ENCODE data around the gene SNRNP25. TPM values are rescaled to one million over a fixed set of nuclear protein-coding genes. Genes with fewer than 3 reads are reported as not detected.

SNRNP25 gene
- total and polyA plus RNA-seq, 2 of the 8 experiments (the other 6 are each of a cell fraction or from before 2014, with no cell fraction given) = 53.0 to 58.4 TPM

GRCh38 chr16:102060-102855, 48.6 kb downstream of the SNRNP25 start:
- H3K4me3 ChIP-seq (ENCODE audit: extremely low read depth in 1 of 4, insufficient read depth in 2 of 4, low read depth in 3 of 4, low read length in 4 of 4) = no peak overlapping the region
- H3K4me2 ChIP-seq (ENCODE audit: insufficient read depth in 1 of 2, low read depth in 2 of 2, low read length in 2 of 2) = no peak overlapping the region
- peaks cover 0 to 3% (median 0%) of the 10 kb centered on the region in 4 experiments; a peak in 1 of 8 replicates for H3K36me3 ChIP-seq (ENCODE audit: control insufficient read depth in 2 of 4, insufficient read depth in 4 of 4, low read length in 3 of 4)
- FAIRE-seq (no peak), DNase-seq (ENCODE audit: low read depth in 1 of 2, low spot score in 2 of 2) (no peak)
- H3K23me2 ChIP-seq (ENCODE audit: low read depth, low read length) = no peaks in the 10 kb centered on the region
- H3K14ac ChIP-seq (ENCODE audit: insufficient read length) = no peak overlapping the region
- no peak for TF ChIP-seq CEBPB (IDR thresholded peaks at IDR 0.05; ENCODE audit: low read depth, low read length)
- TF ChIP-seq POU5F1 (IDR thresholded peaks at IDR 0.05; ENCODE audit: low read depth, low read length) = no peak
- TF ChIP-seq SRF (IDR thresholded peaks at IDR 0.05; ENCODE audit: low read depth, low read length) = no peak
- no peak for TF ChIP-seq CTCF (IDR thresholded peaks at IDR 0.05; ENCODE audit: control extremely low read depth in 1 of 3, insufficient read depth in 1 of 3, low read depth in 1 of 3, low read length in 3 of 3)
- no peak for TF ChIP-seq EP300 (IDR thresholded peaks at IDR 0.05; ENCODE audit: borderline replicate concordance in 1 of 2, low read depth in 2 of 2, low read length in 2 of 2)
- no peak overlapping the region for H3K18ac ChIP-seq (ENCODE audit: extremely low read depth, low read length)
- no peak overlapping the region for H3K56ac ChIP-seq (replicated peaks; ENCODE audit: insufficient read length, low read depth, low read length)
- no peak overlapping the region for H4K91ac ChIP-seq (replicated peaks; ENCODE audit: insufficient read length, low read length)
- H2AK5ac ChIP-seq (ENCODE audit: low read depth, low read length) = no peak overlapping the region
- H2AFZ ChIP-seq (ENCODE audit: low read length) = no peak overlapping the region
- H4K5ac ChIP-seq (ENCODE audit: insufficient read length, low read depth, low read length) = no peak overlapping the region
- no peaks in the 10 kb centered on the region for H3K79me1 ChIP-seq (ENCODE audit: low read depth, low read length)
- H4K20me1 ChIP-seq (replicated peaks in 1 of 2; ENCODE audit: control insufficient read depth in 1 of 2, insufficient read depth in 2 of 2, low read length in 2 of 2) = peaks cover 3 to 10% of the 10 kb centered on the region in 2 experiments
- H2BK120ac ChIP-seq (replicated peaks; ENCODE audit: low read depth, low read length) = no peak overlapping the region
- H3K79me2 ChIP-seq (ENCODE audit: control insufficient read depth in 1 of 2, insufficient read depth in 2 of 2, low read length in 2 of 2) = no peaks in the 10 kb centered on the region
- no peak overlapping the region for H3K9ac ChIP-seq (replicated peaks in 1 of 4; ENCODE audit: extremely low read depth in 1 of 4, low read depth in 3 of 4, low read length in 3 of 4)
- POLR2A ChIA-PET (ENCODE audit: partially characterized antibody) = interaction anchor here (1.2 to 1.5 kb wide), 3 partner anchors 11 to 36 kb away, joined by 3 to 4 read pairs (median 3); no protein-coding TSS in a partner anchor
- H2BK15ac ChIP-seq (ENCODE audit: low read length) = no peak overlapping the region
- no peak overlapping the region for H2BK5ac ChIP-seq (ENCODE audit: low read depth, low read length)
- H3K27me3 ChIP-seq (replicated peaks in 1 of 4; ENCODE audit: control insufficient read depth in 3 of 4, extremely low read depth in 1 of 4, insufficient read depth in 3 of 4, low read length in 3 of 4) = no peaks in the 10 kb centered on the region; a peak in 1 of 7 replicates
- no peak overlapping the region for H3K27ac ChIP-seq (ENCODE audit: low read depth, low read length)
- no peak overlapping the region for H3K23ac ChIP-seq (ENCODE audit: insufficient read length)
- H3K4me1 ChIP-seq (replicated peaks in 1 of 4; ENCODE audit: control insufficient read depth in 3 of 4, insufficient read depth in 4 of 4, low read length in 3 of 4) = peaks cover 0 to 1% (median 0%) of the 10 kb centered on the region in 4 experiments; a peak in 1 of 7 replicates
- CTCF ChIA-PET (ENCODE audit: partially characterized antibody) = interaction anchor here (0.6 to 1.3 kb wide), 5 partner anchors 12 to 1056 kb away, joined by 3 read pairs; no protein-coding TSS in a partner anchor
- no peak overlapping the region for H2BK12ac ChIP-seq (ENCODE audit: low read depth, low read length)
- no peak overlapping the region for H2BK20ac ChIP-seq (ENCODE audit: low read length)
- H3K9me3 ChIP-seq (ENCODE audit: insufficient read depth in 2 of 2, low read depth in 1 of 2, low read length in 1 of 2) = no peaks in the 10 kb centered on the region
- H4K8ac ChIP-seq (ENCODE audit: extremely low read depth, insufficient read depth, low read length) = no peak overlapping the region
- no peak overlapping the region for H3K4ac ChIP-seq (replicated peaks; ENCODE audit: insufficient read length, low read depth, low read length)
- 92% methylated on average over 19 of the region's 19 CpGs; no CpG with 5 or more reads in 1 of the 2 experiments for WGBS, 2 experiments (ENCODE audit: extremely low coverage in 1 of 2, insufficient coverage in 1 of 2, insufficient read length in 1 of 2, insufficient replicate concordance in 2 of 2, low coverage in 1 of 2, low lambda C conversion rate in 2 of 2, missing lambda C conversion rate in 1 of 2)
